Erythroblast (primary cell): ENCODE data around the gene ELFN2.

Experiments
- GATA1 ChIP-seq: IDR thresholded peaks from 2 replicates; pipeline ENCODE4 v1.6.1; 2011; ENCODE audit warnings: low read depth, mild to moderate bottlenecking, control low read depth, low read length, moderate library complexity
- POLR2A ChIP-seq: IDR thresholded peaks from 2 replicates; pipeline ENCODE4 v1.6.1; 2011; ENCODE audit warnings: mild to moderate bottlenecking, low read length

GRCh38 chr22:37368058-37368457 lies 59.2 kb downstream of the ELFN2 start:
- TF ChIP-seq GATA1 (no peak), POLR2A (no peak)
